HT1080 (cell line): ENCODE measurements around the gene AP1G1. TPM values are rescaled to one million over a fixed set of nuclear protein-coding genes. Genes with fewer than 3 reads are reported as not detected.

Experiments
- DNase-seq: peaks from one replicate; pipeline ENCODE4 v3.0.0-alpha.2; 2015; ENCODE audit warnings: low read depth
- total RNA-seq: library from RNA; depleted of rRNA; stranded (reverse); fragments of >200 nt; shearing (Covaris generic); gene quantifications from 2 replicates; pipeline ENCODE4 v1.2.3, GENCODE V29; 2014

The AP1G1 gene
- total RNA-seq, 1 experiment from 2014 or later, result 53.4 TPM

- DNase-seq, result no peak
These were observed 50.3 kb downstream of the AP1G1 start for GRCh38 chr16:71758293-71758760.

- DNase-seq, result no peak
These were observed 54.0 kb downstream of the AP1G1 start for GRCh38 chr16:71754652-71755051.

GRCh38 chr16:71754108-71754507 is 54.5 kb downstream of the AP1G1 start:
- no peak for DNase-seq

- DNase-seq, result no peak
These were observed 60.4 kb downstream of the AP1G1 start for GRCh38 chr16:71748226-71748625.

GRCh38 chr16:71746442-71747046 is 62.1 kb downstream of the AP1G1 start:
- peak; percentile 27 for DNase-seq

- DNase-seq, result no peak
These were observed 69.8 kb downstream of the AP1G1 start for GRCh38 chr16:71738855-71739254.

GRCh38 chr16:71737501-71737900 is 71.1 kb downstream of the AP1G1 start:
- DNase-seq, result no peak

- DNase-seq, result no peak
These were observed 74.1 kb downstream of the AP1G1 start for GRCh38 chr16:71734511-71734910.

- no peak for DNase-seq
These were observed 76.0 kb downstream of the AP1G1 start for GRCh38 chr16:71732587-71732986.

- DNase-seq, result no peak
These were observed 80.9 kb downstream of the AP1G1 start for GRCh38 chr16:71727551-71728324.

GRCh38 chr16:71726476-71727315 is 81.9 kb downstream of the AP1G1 start:
- DNase-seq, result no peak

GRCh38 chr16:71724320-71724751 is 84.3 kb downstream of the AP1G1 start, which contains the start of gene PHLPP2:
Gene PHLPP2 (minus strand): TSS chr16:71724701. CDS start chr16:71714795, 9,906 bp downstream.
- no peak for DNase-seq

GRCh38 chr16:71723537-71724319 is 84.9 kb downstream of the AP1G1 start:
- DNase-seq, result peak; percentile 36

GRCh38 chr16:71722801-71723536 is 85.7 kb downstream of the AP1G1 start:
- peak; percentile 73 for DNase-seq

- no peak for DNase-seq
These were observed 87.4 kb downstream of the AP1G1 start for GRCh38 chr16:71721066-71721740.

- no peak for DNase-seq
These were observed 96.1 kb downstream of the AP1G1 start for GRCh38 chr16:71712501-71712900.

- no peak for DNase-seq
These were observed 96.8 kb downstream of the AP1G1 start for GRCh38 chr16:71711789-71712188.

- DNase-seq, result no peak
These were observed 99.3 kb downstream of the AP1G1 start for GRCh38 chr16:71709229-71709781.

- no peak for DNase-seq
These were observed 99.9 kb downstream of the AP1G1 start for GRCh38 chr16:71708696-71709095.
